MM.1S (cell line): Measurements from ENCODE around the gene SDR42E2.

Experiments
- DNase-seq: peaks from one replicate; pipeline ENCODE4 v3.0.0-alpha.2; 2015
- H2AFZ ChIP-seq: fragments of 300-600 bp; sonication (generic); 2 replicates; pipeline ENCODE4 v1.6.0; 2016; ENCODE audit warnings: antibody characterized with exemption, low read length
- H3F3A ChIP-seq: fragments of 300-600 bp; sonication (generic); 2 replicates; pipeline ENCODE4 v1.6.1; 2016; ENCODE audit warnings: mild to moderate bottlenecking, antibody characterized with exemption, low read length, moderate library complexity, mixed read lengths; ENCODE audit not compliant: insufficient read depth
- H3K27ac ChIP-seq: fragments of 300-600 bp; sonication (generic); 2 replicates; pipeline ENCODE4 v1.5.1; 2016; ENCODE audit warnings: mild to moderate bottlenecking, low read length
- H3K27me3 ChIP-seq: fragments of 300-600 bp; sonication (generic); replicated peaks from 2 replicates; pipeline ENCODE4 v1.6.0; 2016; ENCODE audit warnings: low read length; ENCODE audit not compliant: insufficient read depth
- H3K36me3 ChIP-seq: fragments of 300-600 bp; sonication (generic); replicated peaks from 2 replicates; pipeline ENCODE4 v1.6.1; 2016; ENCODE audit warnings: mild to moderate bottlenecking, low read length, mixed read lengths; ENCODE audit not compliant: insufficient read depth
- H3K4me1 ChIP-seq: fragments of 300-600 bp; sonication (generic); 2 replicates; pipeline ENCODE4 v1.6.1; 2016; ENCODE audit warnings: low read length, mixed read lengths
- H3K4me2 ChIP-seq: fragments of 300-600 bp; sonication (generic); 2 replicates; pipeline ENCODE4 v1.6.0; 2016; ENCODE audit warnings: low read depth, low read length
- H3K4me3 ChIP-seq: fragments of 300-600 bp; sonication (generic); 2 replicates; pipeline ENCODE4 v1.5.1; 2016; ENCODE audit warnings: low read length, mixed read lengths
- H3K79me2 ChIP-seq: fragments of 300-600 bp; sonication (generic); 2 replicates; pipeline ENCODE4 v1.6.1; 2016; ENCODE audit warnings: mixed run types, low read length, mixed read lengths
- H3K9ac ChIP-seq: fragments of 300-600 bp; sonication (generic); 2 replicates; pipeline ENCODE4 v1.6.1; 2016; ENCODE audit warnings: low read length, mixed read lengths
- H3K9me2 ChIP-seq: fragments of 300-600 bp; sonication (generic); replicated peaks from 2 replicates; pipeline ENCODE4 v1.6.1; 2016; ENCODE audit warnings: mild to moderate bottlenecking, low read length, mixed read lengths; ENCODE audit not compliant: insufficient read depth
- H3K9me3 ChIP-seq: fragments of 300-600 bp; sonication (generic); replicated peaks from 2 replicates; pipeline ENCODE4 v1.6.1; 2016; ENCODE audit warnings: mild to moderate bottlenecking, low read length, mixed read lengths; ENCODE audit not compliant: insufficient read depth
- H4K20me1 ChIP-seq: fragments of 300-600 bp; sonication (generic); 2 replicates; pipeline ENCODE4 v1.6.1; 2016; ENCODE audit warnings: mild to moderate bottlenecking, low read length, moderate library complexity, mixed read lengths; ENCODE audit not compliant: insufficient read depth
- CTCF ChIP-seq: fragments of 300-600 bp; sonication (generic); IDR thresholded peaks from 2 replicates; pipeline ENCODE4 v1.5.1; 2016; ENCODE audit warnings: antibody characterized with exemption, low read length, mixed read lengths
- EZH2 ChIP-seq: fragments of 300-600 bp; sonication (generic); optimal IDR thresholded peaks from 2 replicates; pipeline ENCODE3; 2017; ENCODE audit warnings: low read depth, mild to moderate bottlenecking, antibody characterized with exemption, low read length, mixed read lengths
- EZH2phosphoT487 ChIP-seq: fragments of 300-600 bp; sonication (generic); IDR thresholded peaks from 2 replicates; pipeline ENCODE4 v1.6.1; 2018; ENCODE audit warnings: antibody characterized with exemption, low read length

SDR42E2 gene

GRCh38 chr16:22130528-22130927 lies 31.8 kb upstream of the SDR42E2 start:
- Histone ChIP-seq H3K4me2 (no peak overlapping the region), H4K20me1 (no peaks in the 10 kb centered on the region), H3K27ac (no peak overlapping the region), H3K4me1 (no peaks in the 10 kb centered on the region), H3K9me3 (no peaks in the 10 kb centered on the region), H3K4me3 (no peak overlapping the region), H3K27me3 (no peaks in the 10 kb centered on the region), H3K9me2 (no peaks in the 10 kb centered on the region), H3K79me2 (no peaks in the 10 kb centered on the region), H3K36me3 (no peaks in the 10 kb centered on the region), H3K9ac (no peak overlapping the region), H2AFZ (no peak overlapping the region), H3F3A (no peaks in the 10 kb centered on the region)
- DNase-seq: no peak
- TF ChIP-seq CTCF (no peak), EZH2phosphoT487 (no peak), EZH2 (no peak)

- Histone ChIP-seq H2AFZ (no peak overlapping the region), H3K79me2 (no peaks in the 10 kb centered on the region), H3K4me1 (no peaks in the 10 kb centered on the region), H3K9me3 (no peaks in the 10 kb centered on the region), H3K4me2 (no peak overlapping the region), H3K27ac (no peak overlapping the region), H3K9me2 (no peaks in the 10 kb centered on the region), H3K27me3 (no peaks in the 10 kb centered on the region), H3F3A (no peaks in the 10 kb centered on the region), H3K4me3 (no peak overlapping the region), H4K20me1 (no peaks in the 10 kb centered on the region), H3K9ac (no peak overlapping the region), H3K36me3 (no peaks in the 10 kb centered on the region)
- no peak for DNase-seq
- TF ChIP-seq EZH2phosphoT487 (no peak), CTCF (no peak), EZH2 (no peak)
Observed at GRCh38 chr16:22132801-22133200, 29.5 kb upstream of the SDR42E2 start.

GRCh38 chr16:22138482-22138881 lies 23.8 kb upstream of the SDR42E2 start:
- no peaks in the 10 kb centered on the region for H3K4me1 ChIP-seq

More at GRCh38 chr16:22138482-22138881, 23.8 kb upstream of the SDR42E2 start:
- Histone ChIP-seq H3K27ac (no peak overlapping the region), H3K4me2 (no peak overlapping the region), H3K27me3 (no peaks in the 10 kb centered on the region), H3K36me3 (no peaks in the 10 kb centered on the region), H3K9ac (no peak overlapping the region), H3K9me3 (no peaks in the 10 kb centered on the region), H2AFZ (no peak overlapping the region), H3K9me2 (no peaks in the 10 kb centered on the region), H3F3A (no peaks in the 10 kb centered on the region), H4K20me1 (no peaks in the 10 kb centered on the region), H3K79me2 (no peaks in the 10 kb centered on the region), H3K4me3 (no peak overlapping the region)
- TF ChIP-seq EZH2 (no peak), EZH2phosphoT487 (no peak), CTCF (no peak)
- no peak for DNase-seq
